Spleen (tissue), 11 donors: ENCODE measurements around the gene DNAAF5. TPM values are rescaled to one million over a fixed set of nuclear protein-coding genes. Genes with fewer than 3 reads are reported as not detected.

Experiments
- DNase-seq: peaks from one replicate; pipeline ENCODE4 v3.0.0-alpha.2; 2020
- H3K27ac ChIP-seq, 8 donors: fragments of 200-600 bp; sonication (generic) in 7 of 8; 1 replicate in 4 of 8; 2 replicates in 4 of 8; pipeline versions ENCODE4 v1.5.0 to v1.8.0; 2016 to 2021; ENCODE audit warnings: inconsistent platforms in 4 of 8, mild to moderate bottlenecking in 4 of 8, moderate library complexity in 1 of 8
- H3K27me3 ChIP-seq, 7 donors: fragments of 200-600 bp; sonication (generic) in 6 of 7; replicated peaks in 1 of 7; 1 replicate in 4 of 7; 2 replicates in 3 of 7; pipeline versions ENCODE4 v1.5.0 to v1.8.0; 2016 to 2021; ENCODE audit warnings: inconsistent platforms in 3 of 7, mild to moderate bottlenecking in 1 of 7
- H3K36me3 ChIP-seq, 6 donors: fragments of 200-600 bp; sonication (generic) in 5 of 6; 1 replicate in 4 of 6; 2 replicates in 2 of 6; pipeline versions ENCODE4 v1.5.0 to v1.8.0; 2016 to 2021; ENCODE audit warnings: inconsistent platforms in 2 of 6
- H3K4me1 ChIP-seq, 6 donors: fragments of 200-600 bp; sonication (generic) in 5 of 6; 1 replicate in 3 of 6; 2 replicates in 3 of 6; pipeline versions ENCODE4 v1.5.0 to v1.8.0; 2016 to 2021; ENCODE audit warnings: inconsistent platforms in 3 of 6
- H3K4me3 ChIP-seq, 8 donors: fragments of 200-600 bp; sonication (generic) in 7 of 8; 1 replicate in 4 of 8; 2 replicates in 4 of 8; pipeline versions ENCODE4 v1.5.0 to v1.8.0; 2016 to 2021; ENCODE audit warnings: inconsistent platforms in 4 of 8, mild to moderate bottlenecking in 4 of 8, moderate library complexity in 2 of 8
- H3K9me3 ChIP-seq, 8 donors: fragments of 200-600 bp; sonication (generic) in 7 of 8; 1 replicate in 4 of 8; 2 replicates in 4 of 8; pipeline versions ENCODE4 v1.5.0 to v1.8.0; 2016 to 2021; ENCODE audit warnings: inconsistent platforms in 4 of 8
- POLR2A ChIP-seq, 3 donors: fragments of 450-650 bp; IDR thresholded peaks; one replicate each; pipeline ENCODE4 v1.5.1; 2017; ENCODE audit warnings: antibody characterized with exemption in 3 of 3, mild to moderate bottlenecking in 1 of 3
- POLR2AphosphoS5 ChIP-seq, 3 donors: sonication (generic); formaldehyde crosslinking; IDR thresholded peaks; one replicate each; pipeline ENCODE4 v1.5.1; 2017; ENCODE audit warnings: antibody characterized with exemption in 3 of 3
- WGBS, 5 donors: extraction: QIAGEN DNeasy Blood & Tissue Kit in 3 of 5; methylation state at CpG; one replicate each; pipeline versions ENCODE4 v1.1.5 to v1.1.7; 2013 to 2018; 5-methylcytosine and 5-hydroxymethylcytosine counted together
- intact Hi-C: fragments of 100-400 bp; cut with DNase I; formaldehyde crosslinking; loops from one replicate; pipeline ENCODE4 v1.15.0; 2023; ENCODE audit warnings: low total_unique reads
- polyA plus RNA-seq, 3 donors: library from polyadenylated mRNA; stranded (reverse); fragments of 200-250 nt; gene quantifications; one replicate each; pipeline ENCODE4 v1.2.1, GENCODE V29; 2013
- total RNA-seq, 7 donors: library from RNA; depleted of rRNA in 3 of 7; stranded (reverse); fragments of >200 nt in 3 of 7; fragmentation: NEBNext Ultra II Directional in 4 of 7; extraction: Animal tissue kit (Norgen Biotek cat#: 25700) in 4 of 7; gene quantifications; one replicate each; pipeline versions ENCODE4 v1.1.0 to v1.2.1, GENCODE V29; 2016 to 2021
- TF ChIP-seq, protein P1 (sequence below), 11 experiments: fragments of 200-600 bp in 7 of 11; fragments of 450-650 bp in 4 of 11; sonication (generic) in 4 of 11; IDR thresholded peaks in 8 of 11; conservative IDR thresholded peaks in 3 of 11; 1 replicate in 7 of 11; 2 replicates in 4 of 11; pipeline versions ENCODE4 v1.4.0 to v1.8.0; 2016 to 2021; ENCODE audit warnings: antibody characterized with exemption in 11 of 11, inconsistent platforms in 4 of 11, mild to moderate bottlenecking in 1 of 11
- donor health status: healthy with polysubstance abuse.
- donor health status: DM: no; HTN: no; CAD: no; lungs with moderate emphysema.
- donor health status: DM: no; HTN: no; CAD: no.
- donor health status: Bipolar disorder and iron deficiency.
- donor health status: healthy.
- donor health status: DM: no; HTN: no; CAD: no.
- donor health status: DM: yes; HTN: yes; CAD: no.

DNAAF5 gene
- total and polyA plus RNA-seq, 10 donors = 7.5 to 22.4 (median 18.1) TPM

DNA sequence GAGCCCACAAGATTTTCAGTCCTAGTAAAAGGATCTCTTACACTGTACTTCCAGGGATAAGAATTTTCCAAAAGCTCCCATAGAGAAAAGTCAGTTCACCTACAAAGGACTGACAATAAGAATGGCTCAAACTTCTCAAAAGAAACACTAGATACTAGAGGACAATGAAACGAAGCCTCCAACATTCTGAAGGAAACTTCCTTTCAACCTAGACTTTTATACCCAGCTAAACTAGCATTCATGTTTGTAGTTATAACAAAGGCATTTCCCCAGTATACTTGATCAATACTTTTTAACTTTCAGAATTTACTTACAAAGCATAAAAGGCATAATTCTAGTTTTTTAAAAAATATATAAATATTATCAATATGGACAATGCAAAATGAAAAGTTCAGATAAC lies 41.0 kb upstream of the DNAAF5 start:
- H3K27me3 ChIP-seq = no peaks in the 10 kb centered on the region
- H3K36me3 ChIP-seq = peaks cover 0 to 36% (median 0%) of the 10 kb centered on the region in 6 donors
- 86 to 97% (median 96%) methylated on average over 1 of the region's 1 CpG for WGBS, 5 donors
- no peak overlapping the region for H3K27ac ChIP-seq
- peaks cover 3 to 76% (median 55%) of the 10 kb centered on the region in 8 donors for H3K9me3 ChIP-seq
- TF ChIP-seq POLR2AphosphoS5 (IDR thresholded peaks at IDR 0.05) (no peak), POLR2A (IDR thresholded peaks at IDR 0.05) (no peak)
- TF ChIP-seq, protein P1, sequence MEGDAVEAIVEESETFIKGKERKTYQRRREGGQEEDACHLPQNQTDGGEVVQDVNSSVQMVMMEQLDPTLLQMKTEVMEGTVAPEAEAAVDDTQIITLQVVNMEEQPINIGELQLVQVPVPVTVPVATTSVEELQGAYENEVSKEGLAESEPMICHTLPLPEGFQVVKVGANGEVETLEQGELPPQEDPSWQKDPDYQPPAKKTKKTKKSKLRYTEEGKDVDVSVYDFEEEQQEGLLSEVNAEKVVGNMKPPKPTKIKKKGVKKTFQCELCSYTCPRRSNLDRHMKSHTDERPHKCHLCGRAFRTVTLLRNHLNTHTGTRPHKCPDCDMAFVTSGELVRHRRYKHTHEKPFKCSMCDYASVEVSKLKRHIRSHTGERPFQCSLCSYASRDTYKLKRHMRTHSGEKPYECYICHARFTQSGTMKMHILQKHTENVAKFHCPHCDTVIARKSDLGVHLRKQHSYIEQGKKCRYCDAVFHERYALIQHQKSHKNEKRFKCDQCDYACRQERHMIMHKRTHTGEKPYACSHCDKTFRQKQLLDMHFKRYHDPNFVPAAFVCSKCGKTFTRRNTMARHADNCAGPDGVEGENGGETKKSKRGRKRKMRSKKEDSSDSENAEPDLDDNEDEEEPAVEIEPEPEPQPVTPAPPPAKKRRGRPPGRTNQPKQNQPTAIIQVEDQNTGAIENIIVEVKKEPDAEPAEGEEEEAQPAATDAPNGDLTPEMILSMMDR (IDR thresholded peaks at IDR 0.05 in 8 of 11, conservative IDR thresholded peaks at IDR 0.05 in 3 of 11) = no peak
- H3K4me1 ChIP-seq = no peaks in the 10 kb centered on the region
- DNase-seq = no peak
- intact Hi-C loops = no loop called here
- no peak overlapping the region for H3K4me3 ChIP-seq

DNA sequence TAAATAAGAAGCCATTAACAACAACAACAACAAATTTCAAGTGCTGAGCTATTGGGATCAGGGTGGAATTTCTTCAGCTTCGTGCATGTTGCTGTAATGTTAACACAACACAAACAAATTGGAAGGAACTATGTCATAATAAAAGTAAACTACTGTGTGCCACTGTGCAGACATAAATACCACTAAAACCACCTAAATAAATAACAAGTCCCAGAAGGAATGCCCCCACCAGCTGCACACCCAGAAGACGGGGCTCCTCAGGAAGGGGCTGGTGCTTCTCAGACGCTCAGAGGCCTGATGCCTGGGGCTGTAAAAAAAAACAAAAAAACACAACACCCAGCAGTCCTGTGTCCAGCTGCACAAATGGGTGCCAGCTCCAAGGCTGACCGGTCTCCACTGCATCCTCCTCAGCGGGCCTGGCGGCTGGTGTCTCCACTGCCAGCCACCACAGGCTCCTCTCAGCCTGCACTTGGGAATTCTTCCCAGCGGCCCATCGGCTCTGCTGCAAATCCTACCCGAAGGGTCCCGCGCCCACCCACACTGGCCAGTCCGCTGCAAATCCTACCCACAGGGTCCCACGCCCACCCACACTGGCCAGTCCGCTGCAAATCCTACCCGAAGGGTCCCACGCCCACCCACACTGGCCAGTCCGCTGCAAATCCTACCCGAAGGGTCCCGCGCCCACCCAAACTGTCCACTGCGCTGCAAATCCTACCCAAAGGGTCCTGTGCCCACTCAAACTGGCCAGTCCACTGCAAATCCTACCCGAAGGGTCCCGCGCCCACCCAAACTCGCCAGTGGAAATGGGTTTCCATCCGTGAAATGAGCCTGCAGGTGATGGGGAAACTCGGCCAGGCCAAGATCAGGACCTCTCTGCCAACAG lies 35.8 kb upstream of the DNAAF5 start:
- Histone ChIP-seq H3K4me1 (no peaks in the 10 kb centered on the region), H3K27me3 (no peaks in the 10 kb centered on the region), H3K9me3 (peaks cover 3 to 66% (median 47%) of the 10 kb centered on the region in 8 donors), H3K4me3 (no peak overlapping the region), H3K27ac (no peak overlapping the region), H3K36me3 (peaks cover 0 to 40% (median 0%) of the 10 kb centered on the region in 6 donors)
- TF ChIP-seq POLR2AphosphoS5 (IDR thresholded peaks at IDR 0.05) (no peak), POLR2A (IDR thresholded peaks at IDR 0.05) (no peak)
- TF ChIP-seq, protein P1 (IDR thresholded peaks at IDR 0.05 in 8 of 11, conservative IDR thresholded peaks at IDR 0.05 in 3 of 11) = no peak
- WGBS, 5 donors = 94 to 98% (median 96%) methylated on average over 25 to 27 of the region's 27 CpGs
- DNase-seq = peak; percentile 47
- intact Hi-C loops = no loop called here

DNA sequence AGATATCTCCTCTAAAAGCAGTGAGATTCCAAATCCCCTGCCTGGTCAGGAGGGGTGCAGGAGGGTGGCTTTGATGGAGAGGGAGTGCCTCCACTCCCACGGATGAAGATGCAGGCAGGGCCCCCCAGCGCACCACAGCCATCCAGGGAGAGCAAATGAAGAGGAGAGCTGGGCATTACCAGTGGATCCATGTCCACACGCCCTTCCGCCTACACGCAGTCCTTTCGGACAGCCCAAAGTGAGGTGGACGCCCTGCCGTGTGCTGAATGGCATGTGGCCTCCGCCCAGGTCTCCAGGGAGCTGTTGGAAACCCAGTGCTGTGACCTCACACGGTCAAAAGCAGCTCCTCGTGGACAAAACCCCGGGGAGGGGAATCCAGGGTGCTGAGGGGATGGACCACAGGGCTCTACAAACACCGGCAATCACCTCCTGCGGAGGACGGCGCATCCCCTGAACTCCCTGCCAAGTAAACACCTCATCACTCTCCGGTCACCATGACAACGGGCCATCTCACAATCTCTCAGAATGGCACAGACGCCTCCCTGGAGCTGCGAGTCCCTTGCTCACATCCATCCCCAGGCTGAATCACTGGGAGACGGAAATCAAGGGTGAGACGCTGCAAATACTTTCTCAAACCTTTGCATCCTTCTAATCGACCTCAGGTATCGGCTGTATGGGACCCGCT lies 35.0 kb upstream of the DNAAF5 start:
- Histone ChIP-seq H3K9me3 (peaks cover 3 to 58% (median 39%) of the 10 kb centered on the region in 8 donors), H3K4me3 (no peak overlapping the region), H3K36me3 (peaks cover 0 to 40% (median 0%) of the 10 kb centered on the region in 6 donors), H3K4me1 (peaks cover 0 to 4% (median 0%) of the 10 kb centered on the region in 6 donors), H3K27me3 (no peaks in the 10 kb centered on the region), H3K27ac (no peak overlapping the region)
- TF ChIP-seq POLR2A (IDR thresholded peaks at IDR 0.05) = no peak
- no peak for TF ChIP-seq POLR2AphosphoS5 (IDR thresholded peaks at IDR 0.05)
- TF ChIP-seq, protein P1 (IDR thresholded peaks at IDR 0.05 in 8 of 11, conservative IDR thresholded peaks at IDR 0.05 in 3 of 11) = no peak
- WGBS, 5 donors = 93 to 97% (median 96%) methylated on average over 25 of the region's 25 CpGs
- peak; percentile 41 for DNase-seq
- intact Hi-C loops = no loop called here

DNA sequence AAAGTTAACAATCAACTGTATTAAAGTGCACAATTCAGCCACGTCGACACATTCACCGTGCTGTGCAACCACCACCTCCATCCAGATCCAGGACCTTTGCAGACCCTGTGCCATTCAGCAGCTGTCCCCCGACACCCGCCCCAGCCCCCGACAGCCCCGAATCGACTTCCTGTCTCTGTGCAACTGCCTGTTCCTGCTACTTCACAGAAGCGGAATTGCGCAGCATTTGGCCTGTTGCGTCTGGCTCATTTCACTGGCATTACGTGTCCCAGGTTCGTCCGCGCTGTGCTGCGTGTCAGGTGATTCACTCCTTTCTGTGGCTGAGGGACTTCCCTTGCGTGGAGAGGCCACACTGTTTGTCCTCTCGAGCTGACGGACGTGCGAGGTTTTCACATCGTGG lies 33.2 kb upstream of the DNAAF5 start:
- intact Hi-C loops = no loop called here
- WGBS, 5 donors = 90 to 97% (median 92%) methylated on average over 22 of the region's 22 CpGs
- H3K27ac ChIP-seq = no peak overlapping the region
- no peak for TF ChIP-seq POLR2AphosphoS5 (IDR thresholded peaks at IDR 0.05)
- DNase-seq = peak; percentile 39
- H3K4me1 ChIP-seq = peaks cover 0 to 18% (median 6%) of the 10 kb centered on the region in 6 donors
- peaks cover 3 to 41% (median 21%) of the 10 kb centered on the region in 8 donors for H3K9me3 ChIP-seq
- no peaks in the 10 kb centered on the region for H3K27me3 ChIP-seq
- H3K4me3 ChIP-seq = no peak overlapping the region
- H3K36me3 ChIP-seq = peaks cover 0 to 33% (median 0%) of the 10 kb centered on the region in 6 donors
